Endothelial cell of umbilical vein (primary cell): ENCODE data around the gene FHIT. TPM values are rescaled to one million over a fixed set of nuclear protein-coding genes. Genes with fewer than 3 reads are reported as not detected.

Experiments
- BruUV-seq: library from RNA; stranded (reverse); fragments of 400-500 nt; replicated peaks from 2 replicates; lab custom pipeline; 2021; lab: Mats Ljungman, UMichigan
- CTCF ChIA-PET: fragments of 300-600, 350-600 bp; sonication (Branson Sonifier 250); formaldehyde crosslinking; loops from one replicate; lab custom pipeline; 2021; ENCODE audit warnings: antibody characterized with exemption, inconsistent platforms; lab: Charles Lee
- POLR2A ChIA-PET: fragments of 300-600, 350-600 bp; sonication (Branson Sonifier 250); formaldehyde crosslinking; loops from one replicate; lab custom pipeline; 2021; ENCODE audit warnings: antibody characterized with exemption, inconsistent platforms; lab: Charles Lee
- DNase-seq: peaks from one replicate; pipeline ENCODE4 v3.0.0-alpha.2; 2011; ENCODE audit warnings: low read depth, low spot score
- FAIRE-seq: peaks from 2 replicates; lab custom pipeline; 2011; peaks lifted over from hg19 to GRCh38; lab: Jason Lieb, UNC
- H2AFZ ChIP-seq: 2 replicates; pipeline ENCODE4 v1.6.0; 2012; ENCODE audit warnings: low read depth, low read length, control low read depth, inconsistent platforms
- H3K27ac ChIP-seq: 2 replicates; pipeline ENCODE4 v1.5.1; 2011; ENCODE audit warnings: low read depth, mild to moderate bottlenecking, control low read depth, low read length, moderate library complexity; ENCODE audit not compliant: insufficient read depth
- H3K27me3 ChIP-seq, 2 experiments: 2 replicates each; pipeline versions ENCODE4 v1.6.0 to v1.6.1; 2011; ENCODE audit warnings: low read length in 2 of 2, mixed read lengths in 1 of 2; ENCODE audit not compliant: control insufficient read depth in 2 of 2, insufficient read depth in 2 of 2
- H3K36me3 ChIP-seq, 2 experiments: 2 replicates in 1 of 2; 3 replicates in 1 of 2; pipeline ENCODE4 v1.5.1; 2011; ENCODE audit warnings: low read length in 2 of 2, mild to moderate bottlenecking in 1 of 2, moderate library complexity in 1 of 2; ENCODE audit not compliant: control insufficient read depth in 2 of 2, insufficient read depth in 2 of 2; ENCODE audit errors: extremely low read depth in 1 of 2
- H3K4me1 ChIP-seq: 3 replicates; pipeline ENCODE4 v1.5.1; 2011; ENCODE audit warnings: mild to moderate bottlenecking, low read length; ENCODE audit not compliant: control insufficient read depth, insufficient read depth; ENCODE audit errors: extremely low read depth
- H3K4me2 ChIP-seq: 2 replicates; pipeline ENCODE4 v1.6.1; 2011; ENCODE audit warnings: low read length, control low read depth, mixed read lengths; ENCODE audit not compliant: insufficient read depth
- H3K4me3 ChIP-seq, 3 experiments: fragments of 200-600 bp in 1 of 3; sonication (generic), shearing (Covaris generic) in 1 of 3; replicated peaks in 1 of 3; 2 replicates each; pipeline ENCODE4 v1.5.1; 2011 to 2016; ENCODE audit warnings: control low read depth in 3 of 3, low read length in 3 of 3, mild to moderate bottlenecking in 2 of 3, inconsistent platforms in 1 of 3, low read depth in 1 of 3, moderate library complexity in 1 of 3; ENCODE audit not compliant: insufficient read depth in 1 of 3
- H3K79me2 ChIP-seq: 2 replicates; pipeline ENCODE4 v1.6.0; 2012; ENCODE audit warnings: low read length, inconsistent platforms; ENCODE audit not compliant: control insufficient read depth, insufficient read depth
- H3K9ac ChIP-seq: replicated peaks from 2 replicates; pipeline ENCODE3; 2011; ENCODE audit warnings: low read length, control low read depth; ENCODE audit not compliant: insufficient read depth; ENCODE audit errors: extremely low read depth
- H3K9me1 ChIP-seq: replicated peaks from 3 replicates; pipeline ENCODE4 v1.6.0; 2011; ENCODE audit warnings: mild to moderate bottlenecking, low read length; ENCODE audit not compliant: control insufficient read depth, insufficient read depth; ENCODE audit errors: extremely low read depth
- H3K9me3 ChIP-seq: replicated peaks from 2 replicates; pipeline ENCODE4 v1.5.1; 2012; ENCODE audit warnings: low read length, inconsistent platforms; ENCODE audit not compliant: control insufficient read depth, insufficient read depth
- H4K20me1 ChIP-seq: replicated peaks from 2 replicates; pipeline ENCODE3; 2011; ENCODE audit warnings: mild to moderate bottlenecking, low read length; ENCODE audit not compliant: control insufficient read depth, insufficient read depth; ENCODE audit errors: extremely low read depth
- CTCF ChIP-seq, 2 donors: IDR thresholded peaks; 1 replicate in 1 of 2; 2 replicates in 1 of 2; pipeline ENCODE4 v1.5.1; 2011; ENCODE audit warnings: low read length in 2 of 2, mild to moderate bottlenecking in 2 of 2, moderate library complexity in 2 of 2, control low read depth in 1 of 2, inconsistent platforms in 1 of 2, low read depth in 1 of 2; ENCODE audit not compliant: insufficient read depth in 1 of 2; ENCODE audit errors: extremely low read depth in 1 of 2
- EZH2 ChIP-seq: IDR thresholded peaks from 2 replicates; pipeline ENCODE4 v1.6.1; 2012; ENCODE audit warnings: borderline replicate concordance, low read depth, mild to moderate bottlenecking, moderate library complexity, low read length, inconsistent platforms; ENCODE audit not compliant: severe bottlenecking
- FOS ChIP-seq: IDR thresholded peaks from 2 replicates; pipeline ENCODE4 v1.6.1; 2011; ENCODE audit warnings: mild to moderate bottlenecking, low read length, moderate library complexity, borderline replicate concordance; ENCODE audit not compliant: insufficient read depth
- GATA2 ChIP-seq: IDR thresholded peaks from 2 replicates; pipeline ENCODE4 v1.7.0; 2011; ENCODE audit warnings: low read depth, mild to moderate bottlenecking, moderate library complexity, mixed read lengths, low read length; ENCODE audit not compliant: insufficient read length, insufficient read depth
- JUN ChIP-seq: IDR thresholded peaks from 2 replicates; pipeline ENCODE4 v1.6.1; 2011; ENCODE audit warnings: borderline replicate concordance, low read depth; ENCODE audit not compliant: insufficient read length, insufficient read depth
- MAX ChIP-seq: IDR thresholded peaks from 2 replicates; pipeline ENCODE4 v1.6.1; 2011; ENCODE audit not compliant: insufficient read depth, insufficient read length
- MYC ChIP-seq: IDR thresholded peaks from one replicate; pipeline ENCODE4 v1.6.1; 2011; ENCODE audit warnings: mild to moderate bottlenecking, low read depth, low read length
- POLR2A ChIP-seq: IDR thresholded peaks from 2 replicates; pipeline ENCODE4 v1.6.1; 2012; ENCODE audit warnings: low read depth, mild to moderate bottlenecking, control low read depth, low read length
- POLR2AphosphoS5 ChIP-seq: IDR thresholded peaks from 2 replicates; pipeline ENCODE4 v1.6.1; 2012; ENCODE audit warnings: low read depth, mild to moderate bottlenecking, control low read depth, low read length, moderate library complexity; ENCODE audit not compliant: insufficient read depth
- dilution Hi-C: fragments of 300-500 bp; cut with MboI; formaldehyde crosslinking; loops from one replicate; pipeline ENCODE4 v1.15.0; 2019; ENCODE audit warnings: low sequenced_read_pairs; ENCODE audit not compliant: extremely low pct_ligation_motif_present
- intact Hi-C: fragments of 100-400 bp; cut with micrococcal nuclease; formaldehyde crosslinking; loops from one replicate; pipeline ENCODE4 v1.10.0; 2022
- polyA plus RNA-seq, 4 experiments: library from polyadenylated mRNA; depleted of rRNA in 3 of 4; stranded (reverse) in 3 of 4; unstranded in 1 of 4; fragments of >200 nt; gene quantifications; 2 replicates each; pipeline versions ENCODE4 v1.2.1 to v1.2.3, GENCODE V29; 2011 to 2012; ENCODE audit warnings: missing spikeins in 1 of 4
- total RNA-seq: library from RNA; stranded (reverse); gene quantifications from 2 replicates; pipeline ENCODE4 v1.2.3, GENCODE V29; 2021

The FHIT gene
- total and polyA plus RNA-seq, 2 donors (not counting 3 experiments of a cell fraction or from before 2014, with no cell fraction given), result 0.47 to 2.2 TPM

DNA sequence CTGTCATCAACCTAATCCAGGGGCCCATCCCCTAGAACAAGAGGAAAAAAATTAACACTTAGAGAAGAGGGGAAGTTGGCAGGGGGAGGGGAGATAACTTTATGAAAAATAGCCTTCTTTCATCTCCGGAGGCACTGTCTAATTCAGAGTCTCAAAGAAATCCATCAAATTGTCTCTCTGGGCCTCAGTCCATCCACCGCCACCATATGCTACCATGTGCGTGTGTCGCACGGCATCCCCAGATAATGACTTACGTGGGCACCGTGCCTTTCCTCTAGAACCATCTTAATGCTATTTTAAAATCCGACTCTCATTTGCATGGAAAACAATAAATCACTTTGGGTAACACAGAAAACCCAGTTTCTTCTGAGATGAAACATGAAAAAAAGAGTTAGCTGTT is 619.7 kb downstream of the FHIT start:
- Histone ChIP-seq H3K9ac (no peak overlapping the region), H3K9me3 (no peaks in the 10 kb centered on the region), H3K4me2 (no peak overlapping the region), H3K79me2 (no peaks in the 10 kb centered on the region), H3K27me3 (no peaks in the 10 kb centered on the region), H3K36me3 (no peaks in the 10 kb centered on the region), H3K9me1 (no peaks in the 10 kb centered on the region), H2AFZ (no peak overlapping the region), H4K20me1 (no peaks in the 10 kb centered on the region), H3K4me1 (no peaks in the 10 kb centered on the region), H3K27ac (no peak overlapping the region), H3K4me3 (no peak overlapping the region)
- ChIA-PET POLR2A (no interaction called here), CTCF (no interaction called here)
- dilution Hi-C loops, result no loop called here
- TF ChIP-seq JUN, result no peak
- TF ChIP-seq POLR2A, result no peak
- no peak for TF ChIP-seq MAX
- TF ChIP-seq MYC, result no peak
- TF ChIP-seq POLR2AphosphoS5, result no peak
- no peak for TF ChIP-seq GATA2
- TF ChIP-seq FOS, result no peak
- no peak for TF ChIP-seq EZH2
- TF ChIP-seq CTCF (IDR thresholded peaks at IDR 0.05; ENCODE audit: extremely low read depth in 1 of 2, insufficient read depth in 1 of 2, low read depth in 1 of 2, low read length in 2 of 2), result no peak
- intact Hi-C loops, result no loop called here
- no TSS peak for BruUV-seq
- no peak for DNase-seq
- FAIRE-seq, result no peak
